SU-DHL-6 (cell line): ENCODE data around the gene NUBPL.

Experiments used
- H2AFZ ChIP-seq: fragments of 200-600 bp; sonication (generic); 2 replicates; pipeline ENCODE4 v1.6.1; 2014; ENCODE audit warnings: low read depth, mild to moderate bottlenecking, moderate library complexity, mixed read lengths, antibody characterized with exemption, low read length; ENCODE audit not compliant: severe bottlenecking
- H3F3A ChIP-seq: fragments of 200-600 bp; shearing (Covaris generic); 2 replicates; pipeline ENCODE4 v1.6.0; 2016; ENCODE audit warnings: antibody characterized with exemption, mild to moderate bottlenecking; ENCODE audit not compliant: insufficient read depth
- H3K27ac ChIP-seq: fragments of 200-600 bp; sonication (generic); 2 replicates; pipeline ENCODE4 v1.5.1; 2016; ENCODE audit warnings: low read depth, mild to moderate bottlenecking, low read length, moderate library complexity, mixed read lengths
- H3K27me3 ChIP-seq: fragments of 200-600 bp; sonication (generic), shearing (Covaris generic); 2 replicates; pipeline ENCODE4 v1.6.0; 2014; ENCODE audit warnings: mild to moderate bottlenecking, low read length
- H3K36me3 ChIP-seq: fragments of 200-600 bp; sonication (generic); 2 replicates; pipeline ENCODE4 v1.6.1; 2014; ENCODE audit warnings: mild to moderate bottlenecking, low read length, mixed read lengths
- H3K4me2 ChIP-seq: fragments of 300-600, 200-600 bp; shearing (Covaris generic), sonication (generic); 2 replicates; pipeline ENCODE4 v1.6.0; 2014; ENCODE audit warnings: low read length, low read depth, mild to moderate bottlenecking; ENCODE audit not compliant: poor library complexity, severe bottlenecking
- H3K4me3 ChIP-seq: fragments of 200-600 bp; sonication (generic); 2 replicates; pipeline ENCODE4 v1.5.1; 2014; ENCODE audit warnings: antibody characterized with exemption, low read length, mild to moderate bottlenecking, mixed read lengths; ENCODE audit not compliant: insufficient read depth, poor library complexity, severe bottlenecking
- H3K79me2 ChIP-seq: fragments of 200-600 bp; sonication (generic); 2 replicates; pipeline ENCODE4 v1.6.1; 2014; ENCODE audit warnings: mild to moderate bottlenecking, low read length, moderate library complexity; ENCODE audit not compliant: insufficient read depth
- H3K9ac ChIP-seq: fragments of 200-600 bp; sonication (generic); 2 replicates; pipeline ENCODE4 v1.7.0; 2014; ENCODE audit warnings: mild to moderate bottlenecking, low read length
- H3K9me2 ChIP-seq: fragments of 200-600 bp; sonication (generic); replicated peaks from 2 replicates; pipeline ENCODE4 v1.6.1; 2014; ENCODE audit warnings: low read length; ENCODE audit not compliant: insufficient read depth
- H3K9me3 ChIP-seq: fragments of 200-600 bp; sonication (generic); 2 replicates; pipeline ENCODE4 v1.6.1; 2014; ENCODE audit warnings: low read length, mixed read lengths; ENCODE audit not compliant: insufficient read depth
- H4K20me1 ChIP-seq: fragments of 200-600 bp; sonication (generic); 2 replicates; pipeline ENCODE4 v1.6.1; 2014; ENCODE audit warnings: low read depth, mild to moderate bottlenecking, antibody characterized with exemption, low read length, moderate library complexity, mixed read lengths
- EZH2phosphoT487 ChIP-seq: fragments of 200-600 bp; sonication (generic), shearing (Covaris generic); conservative IDR thresholded peaks from 2 replicates; pipeline ENCODE4 v1.6.1; 2018; ENCODE audit warnings: mild to moderate bottlenecking, antibody characterized with exemption, low read length, moderate library complexity, mixed read lengths
- TF ChIP-seq, protein P1 (sequence below): fragments of 200-600 bp; sonication (generic); IDR thresholded peaks from one replicate; pipeline ENCODE4 v1.5.1; 2017; ENCODE audit warnings: antibody characterized with exemption, mild to moderate bottlenecking, low read length, moderate library complexity; ENCODE audit not compliant: insufficient read depth, poor library complexity, severe bottlenecking

Gene NUBPL

DNA sequence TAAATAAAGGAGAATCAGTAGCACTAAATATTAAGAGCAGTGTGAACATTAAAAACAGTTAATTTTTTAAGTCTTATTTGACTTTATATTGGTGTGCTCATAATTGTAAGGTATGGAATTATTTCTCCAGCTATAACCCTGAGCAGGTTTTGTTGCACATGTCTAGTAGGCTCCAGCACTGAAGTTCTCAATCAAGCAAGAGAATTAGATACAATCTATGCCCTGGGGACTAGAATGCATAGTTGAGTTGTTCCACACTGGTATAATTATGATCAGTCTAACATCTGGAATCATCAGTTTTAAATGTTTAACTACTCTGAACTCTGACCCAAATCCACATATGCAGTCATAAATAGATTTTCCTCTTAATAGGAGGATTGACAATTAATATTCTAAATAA is 258.1 kb downstream of the NUBPL start:
- no peaks in the 10 kb centered on the region for H3K9me3 ChIP-seq
- no peak overlapping the region for H3K27ac ChIP-seq
- TF ChIP-seq, protein P1, sequence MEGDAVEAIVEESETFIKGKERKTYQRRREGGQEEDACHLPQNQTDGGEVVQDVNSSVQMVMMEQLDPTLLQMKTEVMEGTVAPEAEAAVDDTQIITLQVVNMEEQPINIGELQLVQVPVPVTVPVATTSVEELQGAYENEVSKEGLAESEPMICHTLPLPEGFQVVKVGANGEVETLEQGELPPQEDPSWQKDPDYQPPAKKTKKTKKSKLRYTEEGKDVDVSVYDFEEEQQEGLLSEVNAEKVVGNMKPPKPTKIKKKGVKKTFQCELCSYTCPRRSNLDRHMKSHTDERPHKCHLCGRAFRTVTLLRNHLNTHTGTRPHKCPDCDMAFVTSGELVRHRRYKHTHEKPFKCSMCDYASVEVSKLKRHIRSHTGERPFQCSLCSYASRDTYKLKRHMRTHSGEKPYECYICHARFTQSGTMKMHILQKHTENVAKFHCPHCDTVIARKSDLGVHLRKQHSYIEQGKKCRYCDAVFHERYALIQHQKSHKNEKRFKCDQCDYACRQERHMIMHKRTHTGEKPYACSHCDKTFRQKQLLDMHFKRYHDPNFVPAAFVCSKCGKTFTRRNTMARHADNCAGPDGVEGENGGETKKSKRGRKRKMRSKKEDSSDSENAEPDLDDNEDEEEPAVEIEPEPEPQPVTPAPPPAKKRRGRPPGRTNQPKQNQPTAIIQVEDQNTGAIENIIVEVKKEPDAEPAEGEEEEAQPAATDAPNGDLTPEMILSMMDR = no peak
- TF ChIP-seq EZH2phosphoT487 = no peak
- no peak overlapping the region for H3K9ac ChIP-seq
- no peak overlapping the region for H3K4me2 ChIP-seq
- H3K9me2 ChIP-seq = no peaks in the 10 kb centered on the region
- H3K27me3 ChIP-seq = no peaks in the 10 kb centered on the region
- H3K4me3 ChIP-seq = no peak overlapping the region
- no peaks in the 10 kb centered on the region for H3K36me3 ChIP-seq
- H3F3A ChIP-seq = no peaks in the 10 kb centered on the region
- H3K79me2 ChIP-seq = no peaks in the 10 kb centered on the region
- H4K20me1 ChIP-seq = no peaks in the 10 kb centered on the region
- H2AFZ ChIP-seq = no peak overlapping the region

DNA sequence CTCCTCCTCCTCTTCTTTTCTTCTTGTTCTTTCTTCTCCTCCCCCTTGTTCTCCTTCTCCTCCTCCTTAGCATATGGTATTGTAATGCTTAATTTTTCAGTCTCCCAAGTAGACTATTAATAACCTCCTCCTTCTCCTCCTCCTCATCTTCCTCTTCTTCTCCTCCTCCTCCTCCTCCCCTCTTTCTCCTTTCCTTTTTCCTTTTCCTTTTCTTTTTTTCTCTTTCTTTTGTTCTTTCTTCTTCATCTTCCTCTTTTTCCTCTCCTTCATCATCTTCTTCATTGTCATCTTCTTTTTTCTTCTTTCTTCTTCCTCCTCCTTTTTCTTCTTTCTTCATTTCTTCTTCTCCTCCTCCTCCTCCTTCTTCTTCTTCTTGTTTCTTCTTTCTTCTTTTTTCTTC is 264.3 kb downstream of the NUBPL start:
- Histone ChIP-seq H3K27me3 (no peaks in the 10 kb centered on the region), H3F3A (no peaks in the 10 kb centered on the region), H3K9ac (no peak overlapping the region), H3K9me2 (no peaks in the 10 kb centered on the region), H3K27ac (no peak overlapping the region), H3K9me3 (no peaks in the 10 kb centered on the region), H3K79me2 (no peaks in the 10 kb centered on the region), H2AFZ (no peak overlapping the region), H4K20me1 (no peaks in the 10 kb centered on the region), H3K36me3 (no peaks in the 10 kb centered on the region), H3K4me2 (no peak overlapping the region), H3K4me3 (no peak overlapping the region)
- TF ChIP-seq, protein P1 = no peak
- TF ChIP-seq EZH2phosphoT487 = no peak

DNA sequence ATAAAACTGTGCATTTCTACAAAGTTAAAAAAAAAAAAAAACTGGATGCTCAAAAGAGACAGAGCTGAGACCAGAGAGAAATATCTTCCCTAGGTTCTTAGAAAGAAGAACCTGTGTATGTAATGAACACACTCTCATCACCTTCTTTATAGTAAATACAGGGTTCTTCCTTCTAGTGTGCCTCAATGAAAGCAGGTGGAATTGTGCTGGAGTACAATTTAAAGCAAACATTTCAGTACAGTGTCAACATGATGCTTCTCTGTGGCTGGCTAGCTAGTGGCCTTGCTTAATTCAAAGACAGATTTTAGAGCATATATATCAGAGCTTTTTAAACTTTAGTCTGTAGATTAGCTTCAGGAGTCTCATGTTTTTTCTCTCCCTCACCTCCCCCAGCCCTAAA is 266.1 kb downstream of the NUBPL start:
- Histone ChIP-seq H3K9ac (no peak overlapping the region), H3K4me3 (no peak overlapping the region), H3K9me3 (no peaks in the 10 kb centered on the region), H3K4me2 (no peak overlapping the region), H2AFZ (no peak overlapping the region), H3K27ac (no peak overlapping the region), H3K36me3 (no peaks in the 10 kb centered on the region), H3F3A (no peaks in the 10 kb centered on the region), H4K20me1 (no peaks in the 10 kb centered on the region), H3K79me2 (no peaks in the 10 kb centered on the region), H3K9me2 (no peaks in the 10 kb centered on the region), H3K27me3 (no peaks in the 10 kb centered on the region)
- TF ChIP-seq, protein P1 = no peak
- TF ChIP-seq EZH2phosphoT487 = no peak
